GDM1 (cell line): Measurements from ENCODE around the gene TMEM39A.

Experiments used
- DNase-seq: peaks from one replicate; lab custom pipeline; 2025; lab: John Stamatoyannopoulos, UW

The TMEM39A gene, protein sequence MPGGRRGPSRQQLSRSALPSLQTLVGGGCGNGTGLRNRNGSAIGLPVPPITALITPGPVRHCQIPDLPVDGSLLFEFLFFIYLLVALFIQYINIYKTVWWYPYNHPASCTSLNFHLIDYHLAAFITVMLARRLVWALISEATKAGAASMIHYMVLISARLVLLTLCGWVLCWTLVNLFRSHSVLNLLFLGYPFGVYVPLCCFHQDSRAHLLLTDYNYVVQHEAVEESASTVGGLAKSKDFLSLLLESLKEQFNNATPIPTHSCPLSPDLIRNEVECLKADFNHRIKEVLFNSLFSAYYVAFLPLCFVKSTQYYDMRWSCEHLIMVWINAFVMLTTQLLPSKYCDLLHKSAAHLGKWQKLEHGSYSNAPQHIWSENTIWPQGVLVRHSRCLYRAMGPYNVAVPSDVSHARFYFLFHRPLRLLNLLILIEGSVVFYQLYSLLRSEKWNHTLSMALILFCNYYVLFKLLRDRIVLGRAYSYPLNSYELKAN

DNA sequence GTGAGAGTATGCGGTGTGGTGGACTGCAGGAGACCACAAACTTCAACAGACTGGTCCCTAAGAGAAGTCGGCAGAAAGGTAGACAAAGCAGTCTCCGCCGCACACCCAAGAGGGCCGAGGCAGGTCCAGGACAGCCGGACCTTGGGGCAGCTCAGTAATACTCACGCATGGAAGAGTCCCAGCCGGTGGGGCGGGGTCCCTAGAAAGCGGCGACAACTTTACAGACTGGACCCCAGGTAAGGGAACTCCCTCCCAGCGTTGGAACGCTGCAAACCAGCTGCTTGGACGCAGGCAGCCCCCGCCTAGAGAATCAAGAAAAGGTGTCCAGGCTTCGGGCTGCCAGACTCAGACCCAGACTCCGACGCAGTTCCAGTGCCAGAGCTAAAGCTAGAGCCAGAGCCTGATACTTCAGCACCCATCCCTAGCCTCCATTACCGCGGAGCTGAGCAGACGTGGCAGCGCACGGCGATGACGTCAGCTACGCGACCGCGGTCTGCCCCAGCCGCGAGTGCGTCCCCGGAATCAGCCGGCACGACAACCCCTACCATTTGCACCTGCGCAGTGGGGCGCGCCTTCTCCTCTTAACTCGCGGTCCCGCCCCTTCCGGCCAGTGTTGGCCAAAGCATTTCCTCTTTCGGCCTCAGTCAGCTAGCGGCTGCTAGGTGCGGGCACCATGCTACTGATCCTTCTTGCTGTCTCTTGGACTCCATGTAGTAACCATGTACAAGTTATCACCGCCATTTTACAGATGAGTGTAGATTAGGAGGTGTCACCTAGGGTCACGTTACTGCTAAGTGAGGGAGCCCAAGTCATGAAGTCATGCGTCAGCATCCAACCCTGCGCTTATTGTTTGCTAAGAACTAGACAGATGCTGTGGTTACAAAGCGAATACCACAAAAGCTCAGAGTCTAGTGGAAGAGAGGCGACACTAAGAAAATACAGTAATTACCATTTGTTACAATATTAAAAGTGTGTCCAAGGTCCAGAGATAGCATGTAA is at the start of gene TMEM39A:
TMEM39A (minus strand) TSS at position 445 of the 999 bp plus-strand sequence. CDS start 1,541 bp downstream, outside the sequence.
- peak; percentile 97 for DNase-seq

DNA sequence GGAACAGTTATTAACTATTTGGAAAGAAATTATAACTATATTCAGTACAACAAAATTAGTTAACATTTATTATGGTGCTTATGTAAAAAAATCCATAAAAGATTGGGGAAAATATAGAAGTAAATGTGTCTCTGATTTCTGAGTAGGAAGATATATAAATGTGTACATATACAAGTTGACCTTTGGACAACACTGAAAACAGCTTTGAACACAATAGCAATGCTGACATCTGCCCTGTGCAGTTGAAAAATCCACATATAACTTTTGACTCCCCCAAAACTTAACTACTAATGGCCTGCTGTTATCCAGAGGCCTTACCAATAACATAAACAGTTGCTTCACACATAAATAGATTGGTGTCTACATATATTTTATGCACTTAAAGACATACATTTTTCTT is 47.3 kb upstream of the TMEM39A start:
- DNase-seq = no peak

GRCh38 chr3:119508172-119508845 is 44.9 kb upstream of the TMEM39A start:
- DNase-seq = peak; percentile 47

DNA sequence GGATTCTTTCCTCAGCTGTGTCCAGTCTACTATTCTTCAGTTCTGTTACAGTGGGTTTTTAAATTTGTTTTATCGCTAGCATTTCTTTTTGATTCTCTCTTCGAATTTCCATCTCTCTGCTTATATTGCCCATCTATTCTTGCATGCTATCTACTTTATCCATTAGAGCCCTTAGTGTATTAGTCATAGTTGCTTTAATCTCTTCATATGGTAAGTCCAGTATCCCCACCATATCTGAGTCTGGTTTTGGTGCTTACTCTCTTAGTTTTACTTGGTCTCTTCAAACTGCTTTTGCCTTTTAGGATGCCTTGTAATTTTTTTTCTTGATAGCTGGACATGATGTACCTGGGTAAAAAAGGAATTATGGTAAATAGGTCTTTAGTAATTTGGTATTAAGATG is 44.0 kb upstream of the TMEM39A start:
- DNase-seq = no peak

- DNase-seq = no peak
Measured at GRCh38 chr3:119506631-119507030, 43.2 kb upstream of the TMEM39A start.

- no peak for DNase-seq
Measured at GRCh38 chr3:119500901-119501300, 37.5 kb upstream of the TMEM39A start.

GRCh38 chr3:119500265-119500664 is 36.9 kb upstream of the TMEM39A start:
- no peak for DNase-seq

- DNase-seq = peak; percentile 93
Measured at GRCh38 chr3:119498186-119499011, 35.0 kb upstream of the TMEM39A start, which contains the start of gene TIMMDC1. TSS of gene TIMMDC1 (plus strand) at chr3:119498547. CDS start at chr3:119498734, 187 bp downstream.

GRCh38 chr3:119497820-119498185 is 34.4 kb upstream of the TMEM39A start:
- no peak for DNase-seq

GRCh38 chr3:119494597-119494996 is 31.2 kb upstream of the TMEM39A start:
- DNase-seq = no peak

DNA sequence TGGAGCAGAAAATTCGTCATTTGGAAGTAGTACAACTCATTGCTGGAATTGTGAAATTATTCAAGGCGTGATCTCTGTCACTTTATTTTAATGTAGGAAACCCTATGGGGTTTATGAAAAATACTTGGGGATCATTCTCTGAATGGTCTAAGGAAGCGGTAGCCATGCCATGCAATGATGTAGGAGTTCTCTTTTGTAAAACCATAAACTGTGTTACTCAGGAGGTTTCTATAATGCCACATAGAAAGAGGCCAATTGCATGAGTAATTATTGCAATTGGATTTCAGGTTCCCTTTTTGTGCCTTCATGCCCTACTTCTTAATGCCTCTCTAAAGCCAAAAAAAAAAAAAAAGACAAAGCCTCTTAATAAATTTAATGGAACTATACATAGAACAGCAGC is 29.4 kb upstream of the TMEM39A start:
- no peak for DNase-seq

DNA sequence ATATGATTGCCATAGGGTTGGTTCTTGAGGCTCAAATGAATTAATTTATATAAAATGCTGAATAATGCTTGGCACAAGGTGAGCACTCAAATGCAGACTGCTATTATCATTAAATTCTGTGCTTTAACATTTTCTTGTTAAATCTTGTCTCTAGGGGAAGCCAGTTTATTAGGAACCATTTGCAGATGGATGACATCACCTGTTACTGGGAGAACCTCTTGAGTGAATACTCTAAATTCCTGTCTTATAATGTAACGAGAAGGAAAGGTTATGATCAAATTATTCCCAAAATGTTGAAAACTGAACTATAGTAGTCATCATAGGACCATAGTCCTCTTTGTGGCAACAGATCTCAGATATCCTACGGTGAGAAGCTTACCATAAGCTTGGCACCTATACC is 28.7 kb upstream of the TMEM39A start:
- DNase-seq = no peak

- no peak for DNase-seq
Measured at GRCh38 chr3:119490153-119490552, 26.7 kb upstream of the TMEM39A start.

DNA sequence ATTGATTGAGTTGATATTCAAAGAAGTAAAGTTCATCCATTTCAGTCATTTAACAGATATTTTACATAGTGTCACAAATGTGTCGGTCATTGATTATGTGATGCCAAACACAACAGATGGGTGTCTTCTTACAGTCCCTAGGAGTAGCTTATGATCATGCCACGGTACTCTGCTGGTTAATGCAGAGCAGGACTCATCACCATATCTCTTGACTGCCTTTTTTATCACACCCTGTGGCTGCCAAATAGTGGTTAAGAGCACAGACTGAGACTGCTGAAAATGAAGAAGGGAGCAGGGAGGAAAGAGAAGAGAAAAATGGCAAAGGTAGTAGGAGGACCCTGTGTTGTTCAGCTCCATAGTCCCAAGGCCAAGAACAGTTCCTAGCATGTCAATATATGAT is 22.1 kb upstream of the TMEM39A start:
- no peak for DNase-seq

DNA sequence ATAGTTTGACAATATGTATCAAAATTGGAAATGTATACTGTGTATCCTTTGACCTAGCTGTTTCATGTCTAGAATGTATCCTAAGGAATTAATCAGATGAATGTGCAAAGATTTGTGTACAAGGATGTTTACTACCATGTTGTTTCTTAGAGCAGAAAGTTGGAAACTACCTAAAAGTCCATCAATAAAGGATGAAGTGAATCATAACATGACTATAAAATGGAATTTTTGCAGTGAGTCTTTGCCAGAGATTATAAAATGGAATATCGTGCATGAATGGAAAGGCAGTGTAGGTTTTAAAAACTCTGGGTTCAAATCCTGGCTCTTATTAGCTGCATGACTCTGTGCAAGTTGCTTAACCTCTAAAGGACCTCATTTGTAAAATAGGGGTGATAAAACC is 19.7 kb upstream of the TMEM39A start:
- DNase-seq = no peak

DNA sequence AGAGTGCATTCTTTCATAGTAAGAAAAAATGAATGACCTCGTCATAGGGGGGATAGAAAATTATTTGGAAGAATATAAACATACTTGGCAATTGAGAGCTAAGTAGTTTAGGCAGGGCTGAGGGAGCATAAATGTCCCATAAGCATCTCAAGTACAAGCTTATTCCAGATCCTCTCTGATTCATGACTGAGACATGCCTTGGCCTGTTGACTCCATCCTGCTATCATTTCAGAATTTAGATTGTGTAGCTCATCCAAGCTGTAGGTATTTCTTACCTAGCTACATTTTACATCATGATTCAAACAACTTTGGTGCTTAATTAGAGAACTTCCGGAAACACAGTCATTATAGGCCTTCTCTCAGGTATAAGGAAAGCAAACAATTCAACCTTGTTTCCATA is 17.7 kb upstream of the TMEM39A start:
- DNase-seq = no peak

DNA sequence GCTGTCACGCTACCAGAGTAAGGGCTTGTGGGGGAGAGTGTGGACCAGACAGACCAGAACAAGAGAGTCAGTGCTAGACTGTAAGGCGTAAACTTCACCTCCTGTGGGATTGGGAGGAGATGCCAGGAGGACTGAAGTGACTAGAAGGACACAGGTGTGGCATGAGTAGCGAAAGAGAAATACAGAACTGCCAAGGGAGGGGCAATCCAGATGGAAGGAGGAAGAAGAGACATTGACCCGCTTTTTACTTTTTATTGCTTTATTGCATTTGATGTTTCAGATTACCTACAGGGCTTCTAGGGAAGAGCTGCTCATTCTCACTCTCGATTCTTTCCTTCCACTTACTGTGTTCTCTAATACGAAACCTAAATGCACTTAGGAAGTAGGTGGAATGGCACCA is 7.5 kb upstream of the TMEM39A start:
- no peak for DNase-seq

- no peak for DNase-seq
Measured at GRCh38 chr3:119469418-119470189, 6.2 kb upstream of the TMEM39A start.

DNA sequence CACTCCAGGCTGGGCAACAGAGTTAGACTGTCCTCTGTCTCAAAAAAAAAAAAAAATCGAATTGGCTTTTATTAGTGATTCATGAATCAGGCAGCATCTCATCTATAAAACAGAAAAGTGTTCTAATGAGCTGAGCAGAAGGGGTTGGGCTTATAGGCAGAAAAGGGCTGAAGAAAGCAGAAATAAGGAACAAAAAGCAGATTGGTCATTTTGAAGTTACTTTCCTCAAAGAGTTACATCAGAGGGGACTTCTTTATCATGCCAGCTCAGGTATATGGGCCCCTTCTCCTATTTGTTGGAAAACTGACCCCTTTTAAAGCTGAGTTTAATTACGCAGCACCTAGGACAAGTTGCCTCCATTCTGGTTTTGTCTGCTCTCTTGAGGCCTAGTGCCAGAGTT is 4.6 kb upstream of the TMEM39A start:
- DNase-seq = no peak

DNA sequence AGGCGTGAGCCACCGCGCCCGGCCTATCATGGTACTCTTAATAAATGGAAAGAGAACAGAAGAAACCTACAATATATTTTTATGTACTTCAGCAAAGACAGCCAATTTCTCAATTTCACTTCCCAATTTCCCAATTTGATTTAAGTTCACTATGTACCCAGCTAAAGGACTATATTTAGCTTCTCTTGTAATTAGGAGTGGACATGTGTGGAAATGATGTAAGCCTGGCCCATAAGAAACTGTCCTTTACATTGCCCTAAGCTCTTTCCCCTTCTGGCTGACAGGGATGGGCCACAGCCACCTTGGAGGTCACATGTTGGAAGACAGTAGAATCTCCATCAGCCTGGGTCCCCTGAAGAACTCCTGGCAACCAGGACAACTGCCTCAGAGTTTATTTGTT is 6.2 kb downstream of the TMEM39A start:
- no peak for DNase-seq
